HG02981 (cell line): ENCODE results near the gene SPEF1.

Experiments
- ATAC-seq: cut with Tn5 transposase; IDR thresholded peaks from one replicate; pipeline ENCODE4 v1.9.1; 2021; ENCODE audit warnings: mild to moderate bottlenecking, moderate library complexity; ENCODE audit not compliant: unreplicated experiment

SPEF1 gene

DNA sequence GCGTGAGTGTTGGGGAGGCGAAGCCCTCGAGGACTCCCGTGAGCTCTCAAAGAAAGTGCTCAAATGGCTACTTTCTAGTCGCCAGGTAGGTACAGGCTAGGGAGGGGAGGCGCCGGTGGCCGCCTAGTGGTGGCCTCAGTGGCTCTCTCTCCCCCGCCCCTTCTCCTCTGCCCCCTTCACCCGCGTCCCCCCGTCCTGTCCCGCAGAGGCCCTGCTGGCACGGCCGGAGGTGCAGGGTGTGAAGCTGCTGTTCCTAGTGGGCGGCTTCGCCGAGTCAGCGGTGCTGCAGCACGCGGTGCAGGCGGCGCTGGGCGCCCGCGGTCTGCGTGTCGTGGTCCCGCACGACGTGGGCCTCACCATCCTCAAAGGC, 30.0 kb downstream of the SPEF1 start:
- no peak for ATAC-seq

DNA sequence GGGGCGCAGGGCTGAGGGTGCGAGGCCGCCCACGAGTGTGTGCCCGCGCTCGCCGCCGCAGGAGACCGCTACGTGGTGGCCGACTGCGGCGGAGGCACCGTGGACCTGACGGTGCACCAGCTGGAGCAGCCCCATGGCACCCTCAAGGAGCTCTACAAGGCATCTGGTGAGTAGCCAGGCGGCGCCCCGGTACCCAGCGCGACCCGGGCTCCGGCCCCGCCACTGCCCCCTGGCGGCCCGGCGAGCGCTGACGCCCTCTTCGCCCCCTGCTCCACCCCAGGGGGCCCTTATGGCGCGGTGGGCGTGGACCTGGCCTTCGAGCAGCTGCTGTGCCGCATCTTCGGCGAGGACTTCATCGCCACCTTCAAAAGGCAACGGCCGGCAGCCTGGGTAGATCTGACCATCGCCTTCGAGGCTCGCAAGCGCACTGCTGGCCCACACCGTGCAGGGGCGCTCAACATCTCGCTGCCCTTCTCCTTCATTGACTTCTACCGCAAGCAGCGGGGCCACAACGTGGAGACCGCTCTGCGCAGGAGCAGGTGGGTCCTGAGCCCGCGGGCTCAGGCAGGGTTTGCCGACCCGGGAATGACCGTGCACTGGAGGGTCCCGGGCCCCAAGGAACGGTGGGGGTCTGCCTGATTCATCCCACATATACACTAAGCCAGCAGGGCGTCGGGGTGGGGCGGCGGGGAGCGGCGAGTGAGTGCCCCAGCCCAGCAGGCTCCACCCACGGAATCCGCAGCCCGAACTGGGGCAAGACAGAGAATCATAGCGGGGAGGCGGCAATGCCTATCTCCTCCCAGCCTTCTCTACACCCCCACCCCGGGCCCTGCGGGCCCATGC, 31.3 kb downstream of the SPEF1 start:
- ATAC-seq, result no peak

DNA sequence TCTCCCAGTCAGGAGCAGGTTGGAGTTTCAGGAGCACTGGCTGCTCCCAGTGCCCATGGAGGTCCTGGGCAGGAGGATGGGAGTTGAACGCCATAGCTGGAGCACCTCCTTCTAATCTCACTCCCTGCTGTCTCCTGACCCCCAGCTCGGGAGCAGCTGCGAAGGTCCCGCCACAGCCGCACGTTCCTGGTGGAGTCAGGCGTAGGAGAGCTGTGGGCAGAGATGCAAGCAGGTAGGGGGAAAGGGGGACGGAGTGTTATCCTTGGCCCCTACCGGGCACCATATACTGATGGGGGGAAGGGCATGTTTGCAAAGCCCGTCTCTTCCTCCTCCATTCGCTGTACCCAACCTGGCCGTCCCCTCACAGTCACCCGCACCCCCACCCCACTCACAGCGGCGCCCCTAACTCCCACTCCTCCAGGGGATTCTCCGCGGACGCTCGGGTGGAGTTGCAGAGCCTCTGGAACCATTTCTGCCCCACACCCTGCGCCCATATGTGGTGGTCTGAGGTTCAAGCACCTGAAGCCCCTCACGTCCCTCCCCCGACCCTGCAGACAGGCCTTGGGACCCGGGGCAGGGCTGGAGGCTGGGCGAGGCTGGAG, 32.1 kb downstream of the SPEF1 start:
- no peak for ATAC-seq

DNA sequence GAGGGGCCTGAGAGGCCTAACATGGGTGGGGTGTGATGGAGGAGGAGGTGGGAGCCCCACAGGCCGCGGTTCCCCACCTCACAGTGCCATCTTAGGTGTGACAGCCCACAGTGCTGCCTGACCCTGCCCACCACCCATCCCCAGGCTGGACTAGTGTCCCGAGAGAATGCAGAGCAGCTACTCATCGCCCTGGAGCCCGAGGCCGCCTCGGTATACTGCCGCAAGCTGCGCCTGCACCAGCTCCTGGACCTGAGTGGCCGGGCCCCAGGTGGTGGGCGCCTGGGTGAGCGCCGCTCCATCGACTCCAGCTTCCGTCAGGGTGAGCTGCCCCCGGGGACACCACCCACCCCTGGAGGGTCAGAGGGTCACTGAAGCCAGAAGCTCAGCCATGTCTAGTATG, 33.2 kb downstream of the SPEF1 start:
- ATAC-seq, result no peak

DNA sequence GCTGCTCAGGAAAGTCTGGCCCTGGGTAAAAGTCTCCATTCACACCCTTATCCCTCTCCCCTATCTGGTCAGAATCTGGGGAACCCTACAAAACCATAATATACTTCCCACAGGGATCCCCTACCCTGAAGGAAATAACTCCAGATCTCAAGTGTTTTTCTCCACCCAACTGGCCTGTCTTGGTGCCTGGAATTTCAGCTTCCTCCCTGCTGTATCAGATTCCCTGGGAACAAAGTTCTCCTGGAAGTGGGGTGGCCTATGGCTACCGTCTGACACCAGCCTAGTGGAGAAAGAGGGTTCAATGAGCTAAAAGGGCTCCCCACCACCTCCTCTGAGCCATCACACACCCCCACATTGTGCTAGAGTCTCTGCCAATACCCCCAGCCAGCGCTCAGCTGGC, 33.8 kb downstream of the SPEF1 start:
- ATAC-seq, result no peak

- ATAC-seq, result no peak
Observed at GRCh38 chr20:3745686-3746173, 35.5 kb downstream of the SPEF1 start.

- ATAC-seq, result no peak
Observed at GRCh38 chr20:3744806-3745685, 36.2 kb downstream of the SPEF1 start.

- ATAC-seq, result no peak
Observed at GRCh38 chr20:3744037-3744436, 37.2 kb downstream of the SPEF1 start.

- ATAC-seq, result no peak
Observed at GRCh38 chr20:3743251-3743650, 38.0 kb downstream of the SPEF1 start.

DNA sequence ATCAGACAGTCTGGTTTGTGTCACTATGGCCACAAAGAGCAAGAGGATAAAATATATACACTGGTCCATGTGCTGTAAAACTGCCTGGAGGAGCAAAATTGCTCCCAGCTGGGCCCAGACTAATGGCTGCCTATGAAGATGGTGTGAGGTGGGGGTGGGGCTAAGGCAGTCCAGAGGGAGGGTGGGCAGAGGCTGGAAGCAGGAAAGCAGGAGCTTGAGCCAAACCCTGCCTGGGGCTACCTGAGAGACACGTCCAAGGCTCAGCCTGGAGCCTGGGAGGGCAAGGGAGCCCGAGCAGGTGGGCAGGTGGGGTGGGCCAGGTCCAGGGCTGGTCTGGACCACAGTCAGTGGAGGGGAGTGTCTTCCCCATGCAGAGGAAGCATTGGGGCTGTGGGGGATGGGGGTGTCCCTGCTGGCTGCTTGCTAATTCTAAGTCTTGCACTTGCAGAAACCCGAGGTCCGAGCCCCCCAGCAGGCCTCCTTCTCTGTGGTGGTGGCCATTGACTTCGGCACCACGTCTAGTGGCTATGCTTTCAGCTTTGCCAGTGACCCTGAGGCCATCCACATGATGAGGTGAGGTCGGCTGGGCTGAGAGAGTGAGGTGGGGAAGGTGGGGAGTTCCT, 39.3 kb downstream of the SPEF1 start:
- no peak for ATAC-seq

GRCh38 chr20:3740615-3741301, 40.5 kb downstream of the SPEF1 start:
- ATAC-seq, result no peak

- no peak for ATAC-seq
Observed at GRCh38 chr20:3739926-3740451, 41.3 kb downstream of the SPEF1 start.

- no peak for ATAC-seq
Observed at GRCh38 chr20:3739054-3739925, 42.0 kb downstream of the SPEF1 start.

DNA sequence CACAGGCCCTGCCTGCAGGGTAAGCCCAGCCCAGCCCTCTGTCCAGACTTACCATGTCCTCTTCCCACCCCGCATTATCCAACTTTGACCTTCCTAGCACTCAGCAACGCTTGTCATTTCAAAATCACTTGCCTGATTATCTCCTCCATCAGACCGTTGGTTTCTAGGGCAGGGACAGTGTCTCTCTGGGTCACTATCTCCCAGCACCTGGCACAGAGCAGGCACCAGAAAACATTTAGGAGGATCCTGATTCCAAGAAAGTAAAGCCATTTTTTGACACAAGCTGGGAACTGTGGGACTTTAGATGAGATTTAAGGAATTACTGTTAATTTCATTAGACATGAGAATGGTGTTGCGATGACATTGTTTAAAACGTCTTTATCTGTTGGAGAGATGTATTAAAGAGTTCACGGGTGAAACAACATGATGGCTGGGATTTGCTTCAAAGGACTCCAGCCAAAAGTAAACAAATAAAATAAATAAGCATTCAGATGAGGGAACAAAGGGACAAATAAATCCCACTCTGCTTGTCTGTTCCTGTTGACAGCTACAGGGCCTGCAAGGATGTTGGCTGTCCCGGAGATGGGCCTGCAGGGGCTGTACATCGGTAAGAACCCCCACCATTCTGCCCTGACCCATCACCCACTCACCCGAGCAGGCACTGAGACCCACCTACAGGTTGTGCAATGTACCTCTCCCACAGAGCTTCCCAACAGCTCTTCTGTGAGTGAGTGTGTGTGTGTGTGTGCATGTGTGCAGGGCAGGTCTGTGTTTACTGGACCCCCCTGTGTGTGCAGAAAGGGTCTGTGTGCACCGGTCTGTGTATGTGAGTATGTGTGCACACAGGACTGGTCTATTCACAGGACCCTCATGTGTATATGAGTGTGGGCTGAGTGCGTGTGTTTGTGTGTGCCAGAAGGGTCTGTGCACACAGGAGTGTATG, 42.9 kb downstream of the SPEF1 start:
- ATAC-seq, result no peak

DNA sequence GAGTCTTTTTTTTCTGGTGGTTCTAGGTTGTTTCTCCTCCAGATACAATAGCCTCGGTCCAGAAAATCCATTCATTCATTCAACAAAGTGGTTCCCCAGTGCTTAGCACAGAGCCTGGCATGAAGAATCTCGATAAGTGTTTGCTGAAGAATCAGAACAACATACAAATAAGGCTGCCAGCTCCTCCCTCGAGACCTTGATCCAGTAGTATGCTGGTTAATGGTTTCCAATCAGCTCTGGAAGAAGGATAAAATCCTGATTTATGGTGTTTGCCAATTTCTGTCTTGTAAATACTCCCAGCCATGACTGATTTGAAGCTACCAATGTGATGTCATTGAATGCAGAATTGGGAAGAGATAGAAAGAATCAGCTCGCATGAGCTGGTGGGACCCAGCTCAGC, 45.5 kb downstream of the SPEF1 start:
- no peak for ATAC-seq

- ATAC-seq, result no peak
Observed at GRCh38 chr20:3734111-3734843, 47.0 kb downstream of the SPEF1 start.
